ENCODE measurements around the gene UNC5C. TPM values are rescaled to one million over a fixed set of nuclear protein-coding genes. Genes with fewer than 3 reads are reported as not detected.

Gene UNC5C
- total and polyA plus RNA-seq, 2 of the 8 experiments (the other 6 are each of a cell fraction or from before 2014, with no cell fraction given), result 0.30 to 1.3 TPM

DNA sequence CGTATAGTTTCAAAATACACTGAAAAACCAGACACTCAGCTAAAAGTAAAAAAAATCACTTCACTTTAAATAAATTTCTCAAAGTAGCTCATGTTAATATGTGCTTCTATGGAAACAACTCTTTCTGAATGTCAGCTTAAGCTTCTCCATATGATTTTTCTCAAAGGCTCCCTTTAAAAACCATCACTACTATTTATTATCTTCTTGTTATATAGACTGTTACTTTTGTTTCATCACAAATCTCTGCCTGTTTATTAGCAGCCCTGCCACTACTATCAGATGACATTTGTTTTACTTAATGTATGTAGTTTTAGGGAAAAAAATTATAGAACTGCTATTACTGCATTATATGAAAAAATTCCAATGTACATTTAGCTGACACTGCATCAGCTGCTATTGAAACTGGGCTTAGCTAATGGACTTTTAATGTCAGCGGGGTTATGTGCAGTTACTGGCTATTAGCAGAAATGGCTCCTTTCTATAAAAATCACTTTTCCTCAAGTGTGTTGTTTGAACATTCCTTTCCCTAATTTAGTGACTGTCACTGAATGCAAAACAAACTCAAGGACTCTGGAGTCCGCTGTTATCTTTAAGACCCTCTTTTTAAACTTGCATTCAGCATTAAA, 10.8 kb downstream of the UNC5C start:
- Histone ChIP-seq H3K18ac (ENCODE audit: extremely low read depth, low read length) (no peak overlapping the region), H4K20me1 (replicated peaks in 1 of 2; ENCODE audit: control insufficient read depth in 1 of 2, insufficient read depth in 2 of 2, low read length in 2 of 2) (no peaks in the 10 kb centered on the region), H4K8ac (ENCODE audit: extremely low read depth, insufficient read depth, low read length) (no peak overlapping the region), H3K4me1 (replicated peaks in 1 of 4; ENCODE audit: control insufficient read depth in 3 of 4, insufficient read depth in 4 of 4, low read length in 3 of 4) (no peaks in the 10 kb centered on the region), H2BK12ac (ENCODE audit: low read depth, low read length) (no peak overlapping the region), H3K4me2 (ENCODE audit: insufficient read depth in 1 of 2, low read depth in 2 of 2, low read length in 2 of 2) (no peak overlapping the region), H3K36me3 (ENCODE audit: control insufficient read depth in 2 of 4, insufficient read depth in 4 of 4, low read length in 3 of 4) (no peaks in the 10 kb centered on the region), H3K4me3 (ENCODE audit: extremely low read depth in 1 of 4, insufficient read depth in 2 of 4, low read depth in 3 of 4, low read length in 4 of 4) (no peak overlapping the region), H3K23ac (ENCODE audit: insufficient read length) (no peak overlapping the region), H3K56ac (replicated peaks; ENCODE audit: insufficient read length, low read depth, low read length) (no peak overlapping the region), H2BK15ac (ENCODE audit: low read length) (no peak overlapping the region), H2AK5ac (ENCODE audit: low read depth, low read length) (no peak overlapping the region), H4K5ac (ENCODE audit: insufficient read length, low read depth, low read length) (no peak overlapping the region), H3K9me3 (ENCODE audit: insufficient read depth in 2 of 2, low read depth in 1 of 2, low read length in 1 of 2) (no peaks in the 10 kb centered on the region), H2AFZ (ENCODE audit: low read length) (no peak overlapping the region), H2BK20ac (ENCODE audit: low read length) (no peak overlapping the region), H3K23me2 (ENCODE audit: low read depth, low read length) (no peaks in the 10 kb centered on the region), H3K79me2 (ENCODE audit: control insufficient read depth in 1 of 2, insufficient read depth in 2 of 2, low read length in 2 of 2) (no peaks in the 10 kb centered on the region), H3K79me1 (ENCODE audit: low read depth, low read length) (no peaks in the 10 kb centered on the region), H4K91ac (replicated peaks; ENCODE audit: insufficient read length, low read length) (no peak overlapping the region), H3K27me3 (replicated peaks in 1 of 4; ENCODE audit: control insufficient read depth in 3 of 4, extremely low read depth in 1 of 4, insufficient read depth in 3 of 4, low read length in 3 of 4) (no peaks in the 10 kb centered on the region), H2BK5ac (ENCODE audit: low read depth, low read length) (no peak overlapping the region), H3K4ac (replicated peaks; ENCODE audit: insufficient read length, low read depth, low read length) (no peak overlapping the region), H3K27ac (ENCODE audit: low read depth, low read length) (no peak overlapping the region), H3K9ac (replicated peaks in 1 of 4; ENCODE audit: extremely low read depth in 1 of 4, low read depth in 3 of 4, low read length in 3 of 4) (no peak overlapping the region), H3K14ac (ENCODE audit: insufficient read length) (no peak overlapping the region), H2BK120ac (replicated peaks; ENCODE audit: low read depth, low read length) (no peak overlapping the region)
- CTCF ChIA-PET (ENCODE audit: partially characterized antibody), result interaction anchor here (0.6 to 1.7 kb wide), 4 partner anchors 9 to 167 kb away, joined by 3 to 5 read pairs (median 3); no protein-coding TSS in a partner anchor
- DNase-seq (ENCODE audit: low read depth in 1 of 2, low spot score in 2 of 2) (no peak), FAIRE-seq (no peak)
- TF ChIP-seq, protein P1, sequence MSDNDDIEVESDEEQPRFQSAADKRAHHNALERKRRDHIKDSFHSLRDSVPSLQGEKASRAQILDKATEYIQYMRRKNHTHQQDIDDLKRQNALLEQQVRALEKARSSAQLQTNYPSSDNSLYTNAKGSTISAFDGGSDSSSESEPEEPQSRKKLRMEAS (IDR thresholded peaks at IDR 0.05), result no peak
- WGBS, 2 experiments (ENCODE audit: extremely low coverage in 1 of 2, insufficient coverage in 1 of 2, insufficient read length in 1 of 2, insufficient replicate concordance in 2 of 2, low coverage in 1 of 2, low lambda C conversion rate in 2 of 2, missing lambda C conversion rate in 1 of 2), result 93% methylated on average over 3 of the region's 3 CpGs; no CpG with 5 or more reads in 1 of the 2 experiments
- POLR2A ChIA-PET (ENCODE audit: partially characterized antibody), result no interaction called here
